ENCODE results near the gene FAF1. TPM values are rescaled to one million over a fixed set of nuclear protein-coding genes. Genes with fewer than 3 reads are reported as not detected.
"Not testable (repeated sequence)": the region's sequence is repeated elsewhere in the genome, so short reads cannot be mapped to it uniquely, and the experiment has no call there.

FAF1 gene
- total RNA-seq, 1 donor from 2014 or later, result 47.8 TPM

DNA sequence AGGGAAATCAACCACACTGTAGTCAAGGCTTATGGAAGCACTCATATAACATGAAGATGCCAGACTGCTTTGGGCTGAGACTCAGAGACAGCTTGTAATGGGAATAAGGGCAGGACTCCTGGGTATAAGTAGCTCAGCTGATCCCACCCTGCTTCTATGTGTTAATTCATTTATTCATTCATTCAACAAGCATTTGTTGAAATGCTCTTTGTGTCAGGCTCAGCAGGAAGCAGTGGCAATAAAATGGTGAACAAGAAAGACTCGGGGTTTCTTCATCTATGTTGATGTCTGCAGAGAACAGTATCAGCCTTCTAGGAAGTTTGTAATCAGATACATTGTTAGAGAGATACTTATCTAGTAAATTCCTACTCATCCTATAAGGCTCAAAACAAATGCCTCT is 391.3 kb downstream of the FAF1 start:
- no peak for DNase-seq (ENCODE audit: low spot score)

DNA sequence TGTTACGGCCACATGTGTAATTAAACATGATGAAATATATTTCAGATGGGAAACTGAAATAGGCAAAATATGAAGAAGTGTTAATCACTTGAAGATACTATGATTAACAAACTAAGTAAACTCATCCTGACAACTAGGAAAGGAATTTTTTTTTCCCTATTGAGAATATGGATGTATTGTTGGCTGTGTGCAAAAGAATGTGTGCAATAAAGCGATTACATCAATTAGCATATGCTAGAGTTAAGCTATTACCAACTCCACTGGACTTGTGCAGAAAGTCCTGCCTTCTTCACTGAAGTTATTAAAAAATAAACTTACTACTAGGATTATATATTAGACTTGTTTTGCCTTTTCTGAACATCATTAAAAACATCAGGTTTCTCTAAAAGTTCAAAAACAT is 393.7 kb downstream of the FAF1 start:
- DNase-seq (ENCODE audit: low spot score), result no peak

DNA sequence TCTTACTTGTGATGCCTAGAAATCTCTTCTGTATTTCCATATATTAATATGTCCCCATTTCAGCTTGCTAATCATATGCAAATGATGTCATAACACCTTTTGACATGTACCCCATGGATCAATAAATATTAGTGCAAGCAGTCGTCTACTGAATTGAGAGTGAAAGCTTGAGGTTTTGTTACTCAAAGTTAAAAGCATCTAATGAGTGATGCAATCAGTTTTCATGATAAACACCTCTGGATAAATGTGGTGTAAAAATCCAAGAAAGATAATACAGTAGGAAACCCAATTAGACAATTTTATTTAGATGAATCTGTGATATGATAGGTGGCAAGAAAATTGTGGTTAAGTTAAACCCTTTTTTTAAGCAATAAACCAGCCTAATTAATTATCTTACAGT is 395.6 kb downstream of the FAF1 start:
- no peak for DNase-seq (ENCODE audit: low spot score)

DNA sequence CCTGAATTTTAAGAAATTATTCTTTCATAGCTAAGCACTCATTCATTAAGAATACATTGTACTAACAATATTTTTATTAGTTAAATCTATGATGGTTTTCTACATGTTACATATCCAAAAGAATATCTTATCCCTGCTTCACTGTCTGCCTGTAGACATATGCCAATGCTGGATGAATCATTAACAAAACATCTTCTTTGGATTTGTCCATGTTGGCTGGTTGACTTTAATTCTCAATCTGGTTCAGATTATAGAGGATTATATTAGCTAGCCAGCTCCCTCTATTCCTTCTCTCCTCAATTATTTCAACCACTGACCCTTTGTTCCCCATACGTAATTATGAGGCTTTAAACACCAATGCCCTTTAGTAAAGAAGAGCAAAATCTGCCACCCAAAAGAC is 398.0 kb downstream of the FAF1 start:
- no peak for DNase-seq (ENCODE audit: low spot score)

DNA sequence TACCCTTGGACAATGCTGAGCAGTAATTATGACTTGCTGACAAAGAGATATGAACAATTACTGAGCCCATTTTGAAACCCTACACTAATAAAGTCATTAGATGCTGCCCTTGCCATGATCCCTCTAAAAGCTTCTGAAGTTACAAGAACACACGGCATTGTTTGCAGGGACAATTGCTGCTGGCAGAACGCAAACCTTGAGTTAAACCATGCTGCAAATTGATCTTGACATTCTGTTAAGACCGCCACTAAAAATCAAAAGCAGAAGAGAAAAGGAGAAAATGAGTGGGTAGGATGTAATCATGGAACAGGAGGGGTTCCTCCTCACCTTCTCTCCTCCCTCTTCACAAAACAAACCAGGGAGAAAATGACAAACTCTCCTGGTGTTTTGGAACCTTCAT is 400.6 kb downstream of the FAF1 start:
- no peak for DNase-seq (ENCODE audit: low spot score)

DNA sequence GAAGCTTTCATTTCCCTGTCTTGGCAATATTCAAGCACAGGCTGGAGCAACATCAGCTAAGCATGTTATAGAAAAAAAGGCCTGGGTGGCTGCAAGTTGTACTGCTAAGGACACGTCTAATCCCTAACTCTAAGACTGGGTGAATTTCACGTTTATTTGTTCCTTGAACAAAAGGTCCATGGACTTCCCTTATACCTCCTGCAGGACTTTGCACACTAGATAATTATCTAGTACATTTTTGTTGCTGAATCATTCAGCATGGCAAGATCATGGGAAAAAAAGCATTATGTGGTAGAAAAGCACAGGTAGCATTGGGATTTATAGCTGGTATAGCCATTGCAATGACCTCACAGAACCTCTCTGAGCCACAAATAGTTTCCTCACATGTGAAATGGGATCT is 406.1 kb downstream of the FAF1 start:
- DNase-seq (ENCODE audit: low spot score), result no peak

DNA sequence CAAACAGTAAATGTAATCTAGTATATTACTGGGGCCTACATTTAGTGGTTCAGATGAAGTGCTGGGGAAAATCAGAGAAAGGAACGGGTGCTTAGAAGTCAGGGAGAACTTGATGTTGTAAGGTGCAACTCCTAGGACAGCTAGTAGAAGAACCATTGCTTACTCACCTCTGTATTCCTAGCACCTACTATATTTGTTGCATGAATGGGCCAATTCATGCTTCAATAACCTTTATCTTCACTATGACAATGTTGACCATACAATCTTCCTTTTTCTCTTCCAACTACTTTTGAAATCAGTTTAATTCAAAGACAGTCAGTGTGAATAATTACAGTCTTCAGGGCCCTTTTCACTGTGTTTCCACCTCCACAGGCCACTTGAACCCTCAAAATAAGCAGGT is 411.8 kb downstream of the FAF1 start:
- DNase-seq (ENCODE audit: low spot score), result no peak

DNA sequence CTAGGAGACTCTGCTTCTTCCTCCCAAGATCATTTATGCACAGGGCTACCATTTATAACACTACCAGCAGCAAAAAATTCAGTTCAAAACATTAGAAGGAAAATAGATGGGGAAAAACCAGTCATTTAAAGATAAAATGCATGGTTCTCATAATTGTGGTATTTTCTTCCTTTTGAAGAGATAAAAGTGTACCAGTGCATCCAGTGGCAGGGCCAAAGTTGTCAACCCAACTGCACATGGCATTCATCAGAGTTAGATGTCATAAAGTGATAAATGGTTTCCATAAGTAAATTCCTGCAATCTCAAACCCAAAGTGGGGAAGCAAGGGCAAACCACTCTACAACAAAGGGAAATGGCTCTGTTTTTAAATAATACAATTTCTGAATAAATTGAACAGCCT is 417.7 kb downstream of the FAF1 start:
- no peak for DNase-seq (ENCODE audit: low spot score)

DNA sequence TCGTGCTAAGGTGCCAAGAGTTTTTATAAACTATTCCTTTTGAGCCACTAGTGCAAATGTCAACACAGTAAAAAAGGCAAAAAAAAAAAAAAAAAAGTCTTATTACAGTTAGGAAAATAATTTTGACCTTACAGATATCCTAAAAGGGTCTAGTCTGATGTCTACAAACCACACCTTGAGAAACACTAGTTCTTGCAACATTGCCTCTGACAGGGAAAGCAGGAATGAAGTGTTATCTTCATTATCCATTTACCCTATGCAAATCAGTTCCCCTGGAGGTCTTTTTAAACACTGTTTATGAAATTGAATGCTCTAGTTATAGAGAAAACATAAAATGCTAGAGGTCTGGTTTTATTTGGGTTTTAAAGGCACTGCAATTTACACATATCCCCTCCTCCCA is 421.6 kb downstream of the FAF1 start:
- DNase-seq (ENCODE audit: low spot score), result no peak

DNA sequence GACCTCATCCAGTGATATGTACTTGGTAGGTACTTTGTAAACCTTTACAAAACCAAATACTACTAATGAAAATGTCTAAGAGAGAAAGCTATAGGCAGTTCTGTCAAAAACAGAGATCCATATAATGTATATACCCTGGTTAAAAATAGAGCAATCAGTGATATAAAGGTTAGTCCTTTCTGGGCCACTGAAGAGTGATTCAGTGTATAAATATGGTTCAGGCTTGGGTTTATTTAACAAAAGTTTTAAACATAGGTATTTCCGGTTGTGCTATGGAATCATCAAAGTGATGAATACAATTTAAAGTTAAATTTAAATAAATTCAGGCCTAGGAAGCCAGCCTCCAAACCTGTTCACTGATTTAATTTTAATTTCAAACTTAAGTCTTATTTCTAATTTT is 428.5 kb downstream of the FAF1 start:
- no peak for DNase-seq (ENCODE audit: low spot score)

DNA sequence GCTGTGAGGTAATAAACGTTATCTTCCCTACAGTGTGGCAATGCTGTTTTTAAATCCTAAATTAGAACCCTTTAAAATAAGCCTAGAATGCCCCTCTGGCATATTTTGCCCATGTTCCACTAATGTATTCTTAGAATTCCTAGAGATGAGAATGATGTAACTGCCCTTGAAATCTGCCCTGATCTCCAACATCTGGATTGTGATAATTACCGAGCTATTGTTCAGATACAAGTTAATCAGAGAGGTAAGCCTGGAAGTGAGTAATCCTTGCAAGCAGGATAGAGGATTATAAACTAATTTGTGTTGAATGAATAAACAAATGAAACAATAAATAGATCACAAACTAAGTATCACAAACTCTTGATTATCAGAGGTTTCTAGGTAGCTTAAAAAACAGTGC is 429.0 kb downstream of the FAF1 start:
- no peak for DNase-seq (ENCODE audit: low spot score)

DNA sequence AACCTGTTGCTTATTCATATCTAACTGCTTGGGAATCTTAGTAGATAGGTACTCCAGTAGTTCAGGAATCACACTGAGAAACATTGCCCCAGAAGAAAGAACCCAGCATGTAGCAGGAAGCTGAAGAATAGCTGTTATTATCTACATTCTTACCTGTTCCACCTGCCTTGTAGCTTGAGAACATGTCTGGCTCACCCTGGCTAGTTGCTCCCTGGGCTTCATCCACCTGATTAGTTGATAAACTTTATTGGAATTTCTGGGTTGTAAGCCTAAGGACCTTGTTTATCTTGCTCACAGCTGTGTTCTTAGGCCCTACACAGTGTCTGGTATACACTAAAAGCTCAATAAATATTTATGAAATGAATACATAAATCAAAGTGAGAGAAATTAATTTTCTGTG is 430.6 kb downstream of the FAF1 start:
- no peak for DNase-seq (ENCODE audit: low spot score)

DNA sequence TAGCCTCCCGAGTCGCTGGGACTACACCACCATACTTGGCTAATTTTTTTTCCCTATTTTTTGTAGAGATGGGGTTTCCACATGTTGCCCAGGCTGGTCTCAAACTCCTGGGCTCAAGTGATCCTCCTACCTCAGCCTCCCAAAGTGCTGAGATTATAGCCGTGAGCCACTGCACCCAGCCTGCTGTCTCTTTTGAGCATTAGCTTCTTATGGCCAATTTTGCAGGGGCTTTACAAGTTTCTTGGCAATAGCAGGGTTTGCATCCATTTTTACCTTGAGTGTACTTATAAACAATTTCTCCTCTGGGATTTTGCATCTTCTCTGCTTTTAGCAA is 432.1 kb downstream of the FAF1 start:
- not testable (repeated sequence) for DNase-seq (ENCODE audit: low spot score)

DNA sequence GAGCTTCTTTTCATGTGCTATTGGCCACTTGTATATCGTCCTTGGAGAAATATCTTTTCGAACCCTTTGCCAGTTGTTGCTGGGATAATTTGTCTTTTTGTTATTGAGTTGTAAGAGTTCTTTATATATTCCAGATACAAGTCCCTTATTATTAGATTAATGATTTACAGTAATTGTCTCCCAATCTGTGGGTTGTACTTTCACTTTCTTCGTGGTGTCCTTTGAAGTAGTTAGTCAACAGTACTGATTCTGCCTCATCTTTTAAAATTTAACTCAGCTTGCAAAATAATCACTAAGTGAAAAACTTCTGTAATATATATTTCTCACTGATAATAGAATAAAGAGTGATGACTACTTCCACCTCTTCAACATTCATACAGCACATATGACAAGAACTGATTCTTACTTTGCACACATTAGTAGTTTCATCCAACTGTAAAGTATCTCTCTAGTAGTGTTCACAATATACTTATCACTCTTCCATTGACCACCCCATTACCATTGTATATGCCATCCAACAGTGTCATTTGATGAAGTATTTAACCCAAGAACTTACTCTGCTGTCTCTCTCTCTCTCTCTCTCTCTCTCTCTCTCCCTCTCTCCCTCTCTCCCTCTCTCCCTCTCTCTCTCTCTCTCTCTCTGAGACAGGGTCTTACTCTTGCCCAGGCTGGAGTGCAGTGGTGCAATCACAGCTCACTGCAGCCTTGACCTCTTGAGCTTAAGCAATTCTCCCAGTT is 432.6 kb downstream of the FAF1 start:
- DNase-seq (ENCODE audit: low spot score), result no peak

DNA sequence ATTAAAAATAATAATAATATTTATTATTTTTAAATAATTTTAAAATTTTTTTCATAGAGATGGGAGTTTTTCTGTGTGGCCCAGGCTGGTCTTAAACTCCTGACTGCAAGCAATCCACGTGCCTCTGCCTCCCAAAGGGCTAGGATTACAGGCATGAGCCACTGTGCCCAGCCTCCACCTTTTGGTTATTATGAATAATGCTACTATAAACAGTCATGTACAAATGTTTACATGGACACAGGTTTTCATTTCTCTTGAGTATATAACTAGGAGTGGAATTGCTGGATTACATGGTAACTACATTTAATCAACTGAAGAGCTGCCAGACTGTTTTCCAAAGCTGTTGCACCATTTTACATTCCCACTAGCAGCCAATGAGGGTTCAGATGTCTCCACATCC is 433.6 kb downstream of the FAF1 start:
- DNase-seq (ENCODE audit: low spot score), result no peak

DNA sequence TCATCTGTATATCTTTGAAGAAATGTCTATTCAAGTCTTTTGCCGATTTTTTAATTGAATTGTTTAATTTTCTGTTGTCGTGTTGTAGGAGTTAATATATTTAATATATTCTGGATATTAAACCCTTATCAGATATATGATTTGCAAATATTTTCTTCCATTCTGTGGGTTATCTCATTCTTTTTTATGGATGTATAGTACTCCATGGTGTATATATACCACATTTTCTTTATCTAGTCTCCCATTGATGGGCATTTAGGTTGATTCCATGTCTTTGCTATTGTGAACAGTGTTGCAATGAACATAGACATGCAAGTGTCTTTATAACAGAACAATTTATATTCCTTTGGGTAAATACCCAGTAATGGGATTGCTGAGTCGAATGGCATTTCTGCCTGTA is 436.5 kb downstream of the FAF1 start:
- no peak for DNase-seq (ENCODE audit: low spot score)

DNA sequence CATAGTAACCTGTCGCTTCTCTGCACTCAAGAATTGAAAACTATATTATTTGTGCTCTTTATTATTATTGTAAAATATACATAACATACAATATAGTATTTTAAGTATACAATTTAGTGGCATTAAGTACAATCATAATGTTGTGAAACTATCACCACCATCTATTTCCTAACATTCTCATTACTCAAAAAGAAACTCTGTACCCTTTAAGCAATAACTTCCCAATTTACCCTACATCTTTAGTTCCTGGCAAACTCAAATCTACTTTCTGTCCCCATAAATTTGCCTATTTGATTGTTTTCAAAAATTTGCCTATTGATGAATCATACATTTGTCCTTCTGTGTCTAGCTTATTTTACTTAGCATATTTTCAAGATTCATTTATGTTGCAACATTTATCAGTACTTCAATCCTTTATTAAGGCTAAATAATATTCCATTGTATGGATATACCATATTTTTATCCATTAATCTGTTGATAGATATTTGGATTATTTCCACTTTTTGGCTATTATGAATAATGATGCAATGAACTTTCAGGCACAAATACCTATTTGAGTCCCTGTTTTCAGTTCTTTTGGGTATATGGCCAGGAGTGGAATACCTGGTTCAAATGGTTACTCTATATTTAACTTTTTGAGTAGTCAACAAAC is 437.2 kb downstream of the FAF1 start:
- DNase-seq (ENCODE audit: low spot score), result no peak

DNA sequence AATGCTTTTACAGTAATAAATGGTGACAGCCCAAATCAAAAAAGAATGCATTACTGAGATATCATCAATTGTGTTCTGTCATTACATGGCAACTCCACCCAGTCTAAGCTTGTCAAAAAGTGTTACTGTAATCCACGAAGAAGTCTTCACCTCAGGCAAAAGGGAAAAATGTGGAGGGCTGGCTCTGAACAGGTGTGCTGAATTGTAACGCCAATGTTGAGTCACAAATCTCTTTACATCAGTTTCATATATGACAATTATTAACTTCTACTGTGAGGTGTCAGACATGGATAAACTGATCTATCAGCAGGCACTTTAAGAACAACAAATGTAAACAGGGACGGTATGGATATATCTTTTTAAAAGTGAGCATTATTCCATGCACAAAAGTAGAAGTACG is 438.4 kb downstream of the FAF1 start:
- DNase-seq (ENCODE audit: low spot score), result no peak

DNA sequence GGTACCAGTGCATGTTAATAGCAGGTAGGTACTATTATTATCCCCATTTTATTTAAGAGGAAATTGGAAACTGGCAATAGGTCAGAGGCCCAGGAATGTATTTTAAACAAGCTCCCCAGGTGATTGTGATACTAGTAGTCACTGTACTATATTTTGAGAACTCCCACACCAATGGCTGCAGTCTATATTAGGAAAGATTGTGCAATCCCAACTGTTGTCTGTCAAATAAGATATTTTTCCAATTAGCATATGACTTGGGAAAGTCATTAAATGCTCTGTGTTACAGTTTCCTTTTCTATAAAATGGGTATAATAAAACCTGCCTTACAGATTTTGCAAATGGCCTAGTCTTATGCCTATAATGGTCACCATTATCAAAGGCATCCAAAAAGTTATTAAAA is 442.6 kb downstream of the FAF1 start:
- no peak for DNase-seq (ENCODE audit: low spot score)

DNA sequence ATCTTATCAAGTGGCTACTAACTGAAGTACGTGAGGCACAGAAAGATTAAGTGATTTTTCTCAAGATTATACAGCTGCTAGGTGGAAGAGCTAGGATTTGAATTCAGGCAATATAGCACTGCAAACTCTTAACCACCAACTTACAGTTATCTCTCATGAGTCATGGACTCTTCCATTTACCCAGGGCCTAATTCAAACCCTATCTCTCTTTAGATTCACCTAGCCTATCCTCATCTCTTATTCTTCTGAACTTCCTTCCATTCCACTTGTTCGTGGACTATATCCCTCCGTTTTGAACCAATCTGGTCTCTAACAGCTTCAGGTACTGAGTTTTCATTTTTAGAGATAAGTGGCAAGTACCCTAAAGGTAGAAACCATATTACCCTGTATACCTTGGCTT is 444.0 kb downstream of the FAF1 start:
- no peak for DNase-seq (ENCODE audit: low spot score)

DNA sequence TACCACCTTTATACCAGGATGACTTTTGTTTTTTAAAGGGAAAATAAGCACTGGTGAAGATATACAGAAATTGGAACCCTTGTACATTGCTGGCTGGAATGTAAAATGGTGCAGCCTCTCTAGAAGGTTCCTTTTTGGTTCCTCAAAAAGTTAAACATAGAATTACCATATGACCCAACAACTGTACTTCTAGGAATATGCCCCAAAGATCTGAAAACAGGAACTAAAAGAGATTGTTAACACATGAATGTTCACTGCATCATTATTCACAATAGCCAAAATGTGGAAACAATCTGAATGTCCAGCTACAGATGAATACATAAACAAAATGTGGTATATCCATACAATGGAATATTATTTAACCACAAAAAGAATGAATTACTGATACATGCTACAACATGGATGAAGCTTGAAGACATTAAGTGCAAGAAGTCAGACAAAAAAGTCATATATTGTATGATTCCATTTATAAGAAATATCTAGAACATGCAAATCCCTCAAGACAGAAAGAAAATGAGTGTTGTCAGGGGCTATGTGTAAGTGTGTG is 452.0 kb downstream of the FAF1 start:
- DNase-seq (ENCODE audit: low spot score), result no peak

DNA sequence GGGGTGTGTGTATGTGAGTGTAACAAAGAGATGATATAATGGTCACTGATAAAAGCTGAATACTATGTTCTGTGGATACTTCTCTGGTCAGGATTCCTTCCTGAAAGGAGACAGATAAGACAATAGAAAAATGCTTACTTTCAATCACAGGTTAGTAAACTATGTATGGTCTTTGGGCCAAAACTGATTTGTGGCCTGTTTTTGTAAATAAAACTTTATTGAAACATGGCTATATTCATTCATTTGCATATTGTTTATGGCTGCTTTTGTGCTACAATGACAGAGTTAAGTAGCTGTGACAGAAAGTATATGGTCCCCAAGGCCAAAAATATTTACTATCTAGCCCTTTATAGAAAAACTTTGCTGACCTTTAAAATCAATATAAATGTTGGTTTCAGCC is 454.6 kb downstream of the FAF1 start:
- no peak for DNase-seq (ENCODE audit: low spot score)

DNA sequence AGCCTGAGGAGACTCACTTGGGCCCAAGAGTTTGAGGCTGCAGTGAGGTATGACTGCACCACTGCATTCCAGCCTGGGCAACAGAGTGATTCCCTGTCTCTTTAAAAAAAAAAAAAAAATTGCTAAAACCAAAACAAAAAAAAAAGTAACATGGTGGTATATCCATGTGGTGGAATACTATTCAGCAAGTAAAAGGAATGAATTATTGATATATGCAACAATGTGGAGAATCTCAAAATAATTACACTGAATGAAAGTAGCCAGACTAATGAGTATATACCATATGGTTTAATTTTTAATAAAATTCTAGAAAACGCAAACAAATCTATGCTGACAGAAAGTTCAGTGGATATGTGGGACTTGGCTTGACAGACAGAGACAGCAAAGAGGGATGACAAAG is 456.6 kb downstream of the FAF1 start:
- DNase-seq (ENCODE audit: low spot score), result no peak
